HEK293 (cell line): Measurements from ENCODE around the gene OR13C3.

Experiments
- INSM2 ChIP-seq: fragments of 450-650 bp; formaldehyde crosslinking; IDR thresholded peaks from 2 replicates; pipeline ENCODE4 v1.5.1; 2016; ENCODE audit warnings: missing biosample characterization, missing genetic modification characterization
- MYNN ChIP-seq: fragments of 450-650 bp; formaldehyde crosslinking; IDR thresholded peaks from 2 replicates; pipeline ENCODE4 v1.5.1; 2016; ENCODE audit warnings: missing biosample characterization, missing genetic modification characterization, borderline replicate concordance
- ZNF221 ChIP-seq: fragments of 450-650 bp; formaldehyde crosslinking; IDR thresholded peaks from 2 replicates; pipeline ENCODE4 v1.5.1; 2017; ENCODE audit warnings: missing biosample characterization, missing genetic modification characterization, borderline replicate concordance
- ZNF239 ChIP-seq: fragments of 450-650 bp; formaldehyde crosslinking; IDR thresholded peaks from 2 replicates; pipeline ENCODE4 v1.5.1; 2016; ENCODE audit warnings: missing biosample characterization, missing genetic modification characterization
- ZNF274 ChIP-seq, 2 experiments: fragments of 200-500 bp in 1 of 2; fragments of 450-650 bp in 1 of 2; sonication (Bioruptor generic) in 1 of 2; formaldehyde crosslinking in 1 of 2; IDR thresholded peaks; 2 replicates each; pipeline versions ENCODE4 v1.5.1 to v1.6.1; 2014 to 2016; ENCODE audit warnings: borderline replicate concordance in 1 of 2, inconsistent platforms in 1 of 2, low read length in 1 of 2, missing biosample characterization in 1 of 2, missing genetic modification characterization in 1 of 2
- ZNF558 ChIP-seq: fragments of 450-650 bp; formaldehyde crosslinking; IDR thresholded peaks from 2 replicates; pipeline ENCODE4 v1.5.1; 2016; ENCODE audit warnings: missing biosample characterization, missing genetic modification characterization
- TF ChIP-seq, protein P1 (sequence below): fragments of 450-650 bp; formaldehyde crosslinking; IDR thresholded peaks from 2 replicates; pipeline ENCODE4 v1.5.1; 2016; ENCODE audit warnings: missing biosample characterization, missing genetic modification characterization

- TF ChIP-seq, protein P1, sequence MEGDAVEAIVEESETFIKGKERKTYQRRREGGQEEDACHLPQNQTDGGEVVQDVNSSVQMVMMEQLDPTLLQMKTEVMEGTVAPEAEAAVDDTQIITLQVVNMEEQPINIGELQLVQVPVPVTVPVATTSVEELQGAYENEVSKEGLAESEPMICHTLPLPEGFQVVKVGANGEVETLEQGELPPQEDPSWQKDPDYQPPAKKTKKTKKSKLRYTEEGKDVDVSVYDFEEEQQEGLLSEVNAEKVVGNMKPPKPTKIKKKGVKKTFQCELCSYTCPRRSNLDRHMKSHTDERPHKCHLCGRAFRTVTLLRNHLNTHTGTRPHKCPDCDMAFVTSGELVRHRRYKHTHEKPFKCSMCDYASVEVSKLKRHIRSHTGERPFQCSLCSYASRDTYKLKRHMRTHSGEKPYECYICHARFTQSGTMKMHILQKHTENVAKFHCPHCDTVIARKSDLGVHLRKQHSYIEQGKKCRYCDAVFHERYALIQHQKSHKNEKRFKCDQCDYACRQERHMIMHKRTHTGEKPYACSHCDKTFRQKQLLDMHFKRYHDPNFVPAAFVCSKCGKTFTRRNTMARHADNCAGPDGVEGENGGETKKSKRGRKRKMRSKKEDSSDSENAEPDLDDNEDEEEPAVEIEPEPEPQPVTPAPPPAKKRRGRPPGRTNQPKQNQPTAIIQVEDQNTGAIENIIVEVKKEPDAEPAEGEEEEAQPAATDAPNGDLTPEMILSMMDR (tag by site-specific recombination) = no peak
- no peak for TF ChIP-seq INSM2 (tag by site-specific recombination)
- TF ChIP-seq MYNN (tag by site-specific recombination) = no peak
- TF ChIP-seq ZNF239 (tag by site-specific recombination) = no peak
- no peak for TF ChIP-seq ZNF558 (tag by site-specific recombination)
- TF ChIP-seq ZNF274 (IDR thresholded peaks at IDR 0.05; ENCODE audit: low read length) = no peak
- TF ChIP-seq ZNF274 (tag by site-specific recombination; IDR thresholded peaks at IDR 0.05; ENCODE audit: borderline replicate concordance) = no peak
- no peak for TF ChIP-seq ZNF221 (tag by site-specific recombination)
Measured at GRCh38 chr9:104514901-104515300, 21.8 kb downstream of the OR13C3 start.
